Measurements from ENCODE around the gene POLD1.
A peak's percentile ranks its signal among the peaks of the same experiment; 100 is the strongest.

The POLD1 gene

GRCh38 chr19:50459067-50459456, 74.9 kb downstream of the POLD1 start:
- DNase-seq (ENCODE audit: extremely low spot score, insufficient read length, low read depth) (no peak), FAIRE-seq (no peak)

GRCh38 chr19:50459638-50460037, 75.5 kb downstream of the POLD1 start:
- FAIRE-seq (no peak), DNase-seq (ENCODE audit: extremely low spot score, insufficient read length, low read depth) (no peak)

GRCh38 chr19:50460161-50460765, 76.1 kb downstream of the POLD1 start:
- peak; percentile 69 for DNase-seq (ENCODE audit: extremely low spot score, insufficient read length, low read depth)

GRCh38 chr19:50461066-50461875, 77.1 kb downstream of the POLD1 start:
- FAIRE-seq (peak; percentile 91), DNase-seq (ENCODE audit: extremely low spot score, insufficient read length, low read depth) (peak; percentile 76)

More at GRCh38 chr19:50460161-50460765, 76.1 kb downstream of the POLD1 start:
- peak; percentile 94 for FAIRE-seq

GRCh38 chr19:50462970-50463369, 78.8 kb downstream of the POLD1 start:
- FAIRE-seq: no peak

GRCh38 chr19:50464348-50464747, 80.2 kb downstream of the POLD1 start:
- DNase-seq (ENCODE audit: extremely low spot score, insufficient read length, low read depth): no peak
- FAIRE-seq: no peak

More at GRCh38 chr19:50462970-50463369, 78.8 kb downstream of the POLD1 start:
- DNase-seq (ENCODE audit: extremely low spot score, insufficient read length, low read depth): no peak

- FAIRE-seq (no peak), DNase-seq (ENCODE audit: extremely low spot score, insufficient read length, low read depth) (no peak)
These were observed 80.9 kb downstream of the POLD1 start for GRCh38 chr19:50465000-50465399.

GRCh38 chr19:50465986-50466705, 82.0 kb downstream of the POLD1 start:
- DNase-seq (ENCODE audit: extremely low spot score, insufficient read length, low read depth) (no peak), FAIRE-seq (no peak)

GRCh38 chr19:50466706-50467039, 82.5 kb downstream of the POLD1 start:
- FAIRE-seq (no peak), DNase-seq (ENCODE audit: extremely low spot score, insufficient read length, low read depth) (no peak)

GRCh38 chr19:50467566-50467965, 83.4 kb downstream of the POLD1 start:
- no peak for FAIRE-seq
- DNase-seq (ENCODE audit: extremely low spot score, insufficient read length, low read depth): no peak
